Measurements from ENCODE around the gene ANO4. TPM values are rescaled to one million over a fixed set of nuclear protein-coding genes. Genes with fewer than 3 reads are reported as not detected.

The ANO4 gene
- total and polyA plus RNA-seq, 2 of the 8 experiments (the other 6 are each of a cell fraction or from before 2014, with no cell fraction given): 1.1 to 3.4 TPM

DNA sequence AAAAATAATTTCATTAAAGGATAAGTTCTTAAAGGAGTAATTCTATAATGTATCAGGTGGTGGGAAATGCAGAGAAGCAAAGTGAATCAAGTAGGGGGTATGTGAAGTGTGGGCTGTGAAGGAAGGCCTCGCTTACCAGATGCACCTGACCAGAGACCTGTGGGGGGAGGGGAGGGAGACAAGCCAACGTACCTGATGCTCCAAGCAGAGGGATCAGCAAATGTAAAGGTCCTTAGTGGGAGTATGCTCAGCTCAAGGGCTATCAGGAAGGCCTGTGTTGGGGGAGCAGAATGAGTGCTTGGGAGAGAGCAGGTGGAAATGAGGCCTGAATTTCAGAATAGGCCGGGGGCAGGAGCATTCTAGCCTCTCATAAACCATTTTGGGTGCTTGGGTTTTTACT is 57.1 kb downstream of the ANO4 start:
- H3K56ac ChIP-seq (replicated peaks; ENCODE audit: insufficient read length, low read depth, low read length): no peak overlapping the region
- no peaks in the 10 kb centered on the region for H4K20me1 ChIP-seq (replicated peaks in 1 of 2; ENCODE audit: control insufficient read depth in 1 of 2, insufficient read depth in 2 of 2, low read length in 2 of 2)
- no peaks in the 10 kb centered on the region for H3K79me2 ChIP-seq (ENCODE audit: control insufficient read depth in 1 of 2, insufficient read depth in 2 of 2, low read length in 2 of 2)
- H3K9me3 ChIP-seq (ENCODE audit: insufficient read depth in 2 of 2, low read depth in 1 of 2, low read length in 1 of 2): no peaks in the 10 kb centered on the region
- H3K9ac ChIP-seq (replicated peaks in 1 of 4; ENCODE audit: extremely low read depth in 1 of 4, low read depth in 3 of 4, low read length in 3 of 4): no peak overlapping the region
- no peak overlapping the region for H4K8ac ChIP-seq (ENCODE audit: extremely low read depth, insufficient read depth, low read length)
- no peak overlapping the region for H3K4me3 ChIP-seq (ENCODE audit: extremely low read depth in 1 of 4, insufficient read depth in 2 of 4, low read depth in 3 of 4, low read length in 4 of 4)
- no peak overlapping the region for H2AFZ ChIP-seq (ENCODE audit: low read length)
- WGBS, 2 experiments (ENCODE audit: extremely low coverage in 1 of 2, insufficient coverage in 1 of 2, insufficient read length in 1 of 2, insufficient replicate concordance in 2 of 2, low coverage in 1 of 2, low lambda C conversion rate in 2 of 2, missing lambda C conversion rate in 1 of 2): 53% methylated on average over 3 of the region's 3 CpGs; no CpG with 5 or more reads in 1 of the 2 experiments
- no peak for FAIRE-seq
- no peak overlapping the region for H3K18ac ChIP-seq (ENCODE audit: extremely low read depth, low read length)
- H3K4me2 ChIP-seq (ENCODE audit: insufficient read depth in 1 of 2, low read depth in 2 of 2, low read length in 2 of 2): no peak overlapping the region
- no peak overlapping the region for H3K27ac ChIP-seq (ENCODE audit: low read depth, low read length)
- no peak overlapping the region for H3K4ac ChIP-seq (replicated peaks; ENCODE audit: insufficient read length, low read depth, low read length)
- CTCF ChIA-PET (ENCODE audit: partially characterized antibody): interaction anchor here (1.4 to 1.7 kb wide), 2 partner anchors 24 to 27 kb away, joined by 3 to 5 read pairs; no protein-coding TSS in a partner anchor
- no peaks in the 10 kb centered on the region for H3K79me1 ChIP-seq (ENCODE audit: low read depth, low read length)
- no peak overlapping the region for H3K14ac ChIP-seq (ENCODE audit: insufficient read length)
- no peak for DNase-seq (ENCODE audit: low read depth in 1 of 2, low spot score in 2 of 2)
- H3K23ac ChIP-seq (ENCODE audit: insufficient read length): no peak overlapping the region
- no peak overlapping the region for H2BK15ac ChIP-seq (ENCODE audit: low read length)
- no peak overlapping the region for H2AK5ac ChIP-seq (ENCODE audit: low read depth, low read length)
- H3K4me1 ChIP-seq (replicated peaks in 1 of 4; ENCODE audit: control insufficient read depth in 3 of 4, insufficient read depth in 4 of 4, low read length in 3 of 4): peaks cover 0 to 3% (median 0%) of the 10 kb centered on the region in 4 experiments; a peak in 1 of 7 replicates
- no peaks in the 10 kb centered on the region; a peak in 1 of 8 replicates for H3K36me3 ChIP-seq (ENCODE audit: control insufficient read depth in 2 of 4, insufficient read depth in 4 of 4, low read length in 3 of 4)
- POLR2A ChIA-PET (ENCODE audit: partially characterized antibody): no interaction called here
- no peak overlapping the region for H2BK20ac ChIP-seq (ENCODE audit: low read length)
- H2BK5ac ChIP-seq (ENCODE audit: low read depth, low read length): no peak overlapping the region
- no peak overlapping the region for H2BK120ac ChIP-seq (replicated peaks; ENCODE audit: low read depth, low read length)
- H3K27me3 ChIP-seq (replicated peaks in 1 of 4; ENCODE audit: control insufficient read depth in 3 of 4, extremely low read depth in 1 of 4, insufficient read depth in 3 of 4, low read length in 3 of 4): no peaks in the 10 kb centered on the region
- H2BK12ac ChIP-seq (ENCODE audit: low read depth, low read length): no peak overlapping the region
- no peaks in the 10 kb centered on the region for H3K23me2 ChIP-seq (ENCODE audit: low read depth, low read length)
- no peak for TF ChIP-seq GABPA (IDR thresholded peaks at IDR 0.05; ENCODE audit: borderline replicate concordance, insufficient read depth, low read length)
- TF ChIP-seq HDAC6 (IDR thresholded peaks at IDR 0.05; ENCODE audit: low read depth, low read length): no peak
- no peak for TF ChIP-seq EP300 (IDR thresholded peaks at IDR 0.05; ENCODE audit: borderline replicate concordance in 1 of 2, low read depth in 2 of 2, low read length in 2 of 2)
- TF ChIP-seq BACH1 (IDR thresholded peaks at IDR 0.05; ENCODE audit: low read length): no peak
- TF ChIP-seq, protein P1, sequence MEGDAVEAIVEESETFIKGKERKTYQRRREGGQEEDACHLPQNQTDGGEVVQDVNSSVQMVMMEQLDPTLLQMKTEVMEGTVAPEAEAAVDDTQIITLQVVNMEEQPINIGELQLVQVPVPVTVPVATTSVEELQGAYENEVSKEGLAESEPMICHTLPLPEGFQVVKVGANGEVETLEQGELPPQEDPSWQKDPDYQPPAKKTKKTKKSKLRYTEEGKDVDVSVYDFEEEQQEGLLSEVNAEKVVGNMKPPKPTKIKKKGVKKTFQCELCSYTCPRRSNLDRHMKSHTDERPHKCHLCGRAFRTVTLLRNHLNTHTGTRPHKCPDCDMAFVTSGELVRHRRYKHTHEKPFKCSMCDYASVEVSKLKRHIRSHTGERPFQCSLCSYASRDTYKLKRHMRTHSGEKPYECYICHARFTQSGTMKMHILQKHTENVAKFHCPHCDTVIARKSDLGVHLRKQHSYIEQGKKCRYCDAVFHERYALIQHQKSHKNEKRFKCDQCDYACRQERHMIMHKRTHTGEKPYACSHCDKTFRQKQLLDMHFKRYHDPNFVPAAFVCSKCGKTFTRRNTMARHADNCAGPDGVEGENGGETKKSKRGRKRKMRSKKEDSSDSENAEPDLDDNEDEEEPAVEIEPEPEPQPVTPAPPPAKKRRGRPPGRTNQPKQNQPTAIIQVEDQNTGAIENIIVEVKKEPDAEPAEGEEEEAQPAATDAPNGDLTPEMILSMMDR (IDR thresholded peaks at IDR 0.05; ENCODE audit: control extremely low read depth in 1 of 3, insufficient read depth in 1 of 3, low read depth in 1 of 3, low read length in 3 of 3): no peak
- no peak for TF ChIP-seq TEAD4 (IDR thresholded peaks at IDR 0.05; ENCODE audit: low read depth, low read length)
- TF ChIP-seq CEBPB (IDR thresholded peaks at IDR 0.05; ENCODE audit: low read depth, low read length): no peak
- TF ChIP-seq RFX5 (IDR thresholded peaks at IDR 0.05; ENCODE audit: borderline replicate concordance, low read depth, low read length): no peak
- no peak overlapping the region for H4K91ac ChIP-seq (replicated peaks; ENCODE audit: insufficient read length, low read length)
- H4K5ac ChIP-seq (ENCODE audit: insufficient read length, low read depth, low read length): no peak overlapping the region
